SH-SY5Y (cell line): ENCODE results near the gene TRO.

Experiments
- GATA2 ChIP-seq: IDR thresholded peaks from 2 replicates; pipeline ENCODE4 v1.6.1; 2011; ENCODE audit warnings: mild to moderate bottlenecking, low read depth, low read length
- GATA3 ChIP-seq: IDR thresholded peaks from 2 replicates; pipeline ENCODE4 v1.6.1; 2011; ENCODE audit warnings: low read depth, mild to moderate bottlenecking, low read length, moderate library complexity

Gene TRO, protein sequence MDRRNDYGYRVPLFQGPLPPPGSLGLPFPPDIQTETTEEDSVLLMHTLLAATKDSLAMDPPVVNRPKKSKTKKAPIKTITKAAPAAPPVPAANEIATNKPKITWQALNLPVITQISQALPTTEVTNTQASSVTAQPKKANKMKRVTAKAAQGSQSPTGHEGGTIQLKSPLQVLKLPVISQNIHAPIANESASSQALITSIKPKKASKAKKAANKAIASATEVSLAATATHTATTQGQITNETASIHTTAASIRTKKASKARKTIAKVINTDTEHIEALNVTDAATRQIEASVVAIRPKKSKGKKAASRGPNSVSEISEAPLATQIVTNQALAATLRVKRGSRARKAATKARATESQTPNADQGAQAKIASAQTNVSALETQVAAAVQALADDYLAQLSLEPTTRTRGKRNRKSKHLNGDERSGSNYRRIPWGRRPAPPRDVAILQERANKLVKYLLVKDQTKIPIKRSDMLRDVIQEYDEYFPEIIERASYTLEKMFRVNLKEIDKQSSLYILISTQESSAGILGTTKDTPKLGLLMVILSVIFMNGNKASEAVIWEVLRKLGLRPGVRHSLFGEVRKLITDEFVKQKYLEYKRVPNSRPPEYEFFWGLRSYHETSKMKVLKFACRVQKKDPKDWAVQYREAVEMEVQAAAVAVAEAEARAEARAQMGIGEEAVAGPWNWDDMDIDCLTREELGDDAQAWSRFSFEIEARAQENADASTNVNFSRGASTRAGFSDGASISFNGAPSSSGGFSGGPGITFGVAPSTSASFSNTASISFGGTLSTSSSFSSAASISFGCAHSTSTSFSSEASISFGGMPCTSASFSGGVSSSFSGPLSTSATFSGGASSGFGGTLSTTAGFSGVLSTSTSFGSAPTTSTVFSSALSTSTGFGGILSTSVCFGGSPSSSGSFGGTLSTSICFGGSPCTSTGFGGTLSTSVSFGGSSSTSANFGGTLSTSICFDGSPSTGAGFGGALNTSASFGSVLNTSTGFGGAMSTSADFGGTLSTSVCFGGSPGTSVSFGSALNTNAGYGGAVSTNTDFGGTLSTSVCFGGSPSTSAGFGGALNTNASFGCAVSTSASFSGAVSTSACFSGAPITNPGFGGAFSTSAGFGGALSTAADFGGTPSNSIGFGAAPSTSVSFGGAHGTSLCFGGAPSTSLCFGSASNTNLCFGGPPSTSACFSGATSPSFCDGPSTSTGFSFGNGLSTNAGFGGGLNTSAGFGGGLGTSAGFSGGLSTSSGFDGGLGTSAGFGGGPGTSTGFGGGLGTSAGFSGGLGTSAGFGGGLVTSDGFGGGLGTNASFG (N-terminal part only)

DNA sequence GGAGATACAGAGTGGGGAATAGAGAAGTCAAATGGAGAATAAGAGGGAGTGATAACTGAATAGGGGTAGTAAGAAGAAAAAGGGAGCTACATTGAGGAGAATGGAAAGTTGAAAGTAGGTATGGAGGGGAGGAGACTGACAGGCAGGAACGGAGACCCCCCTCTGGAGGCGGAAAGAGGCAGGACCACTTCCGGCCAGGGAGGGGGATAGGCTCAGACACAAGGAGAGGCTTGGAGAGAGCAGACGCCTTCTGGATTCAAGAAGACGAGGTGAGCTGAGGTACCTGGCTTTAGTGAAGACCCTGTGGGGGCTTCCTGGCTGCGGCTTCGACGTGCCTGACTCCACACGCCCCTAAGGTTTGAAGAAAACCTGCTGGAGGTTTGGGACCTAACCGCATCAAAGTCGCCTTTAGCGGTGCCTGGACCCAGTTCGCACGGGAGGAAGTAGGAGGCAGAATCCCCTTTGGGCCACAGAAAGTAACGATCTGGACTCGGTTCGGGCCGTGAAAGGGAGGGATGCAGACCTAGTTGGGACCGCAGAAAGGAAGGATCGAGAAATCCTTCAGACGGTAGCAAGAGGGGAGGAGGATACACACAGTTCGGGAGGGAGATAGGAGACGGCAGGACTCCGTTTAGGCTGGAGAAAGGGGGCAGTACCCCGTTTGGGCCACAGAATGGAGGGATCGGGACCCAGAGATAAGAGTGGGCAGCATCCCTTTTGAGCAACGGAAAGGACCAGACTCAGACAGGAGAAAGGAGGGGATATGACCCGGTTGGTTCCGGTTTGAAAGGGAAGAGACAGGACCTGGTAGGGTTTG, at the start of gene TRO:
Gene TRO, plus strand, starts transcription at position 215 of the 817 bp plus-strand sequence. CDS start 1,423 bp downstream, outside the sequence.
- TF ChIP-seq GATA2 (no peak), GATA3 (no peak)

DNA sequence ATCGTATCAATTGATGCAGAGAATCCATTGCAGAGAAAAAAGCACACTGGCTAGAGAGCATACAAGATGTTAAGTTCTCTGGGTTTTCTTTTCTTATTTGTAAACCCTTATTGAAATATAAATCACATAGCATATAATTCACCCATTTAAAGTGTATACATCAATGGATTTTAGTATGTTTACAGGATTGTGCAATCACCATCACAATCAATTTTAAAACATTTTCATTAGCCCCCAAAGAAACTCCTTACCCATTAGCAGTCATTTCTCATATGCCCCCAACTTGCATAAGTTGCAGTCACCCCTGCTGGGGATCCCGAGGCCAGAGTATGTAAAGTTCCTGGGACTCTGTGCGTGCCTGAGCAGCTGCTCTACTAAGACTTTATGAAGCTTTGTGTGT, 34.9 kb upstream of the TRO start:
- TF ChIP-seq GATA2 = no peak
- TF ChIP-seq GATA3 = no peak

DNA sequence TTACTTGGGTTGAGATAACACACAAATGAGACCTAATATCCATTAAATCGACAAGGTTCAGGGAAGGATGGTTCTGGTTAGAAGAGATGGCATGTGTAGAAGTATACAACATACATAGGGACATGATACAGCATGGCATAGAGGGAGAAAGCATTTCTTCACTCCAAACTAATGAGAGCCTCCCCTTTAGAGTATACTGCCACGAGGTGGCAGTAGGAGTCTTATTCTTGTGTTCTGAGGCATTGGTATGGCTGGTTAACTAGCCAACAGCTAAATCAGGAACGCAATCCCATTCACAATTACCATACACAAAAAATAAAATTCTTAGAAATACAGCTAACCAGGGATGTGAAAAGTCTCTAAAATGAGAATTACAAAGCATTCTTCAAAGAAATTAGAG, 29.1 kb upstream of the TRO start:
- TF ChIP-seq GATA3 = no peak
- no peak for TF ChIP-seq GATA2

DNA sequence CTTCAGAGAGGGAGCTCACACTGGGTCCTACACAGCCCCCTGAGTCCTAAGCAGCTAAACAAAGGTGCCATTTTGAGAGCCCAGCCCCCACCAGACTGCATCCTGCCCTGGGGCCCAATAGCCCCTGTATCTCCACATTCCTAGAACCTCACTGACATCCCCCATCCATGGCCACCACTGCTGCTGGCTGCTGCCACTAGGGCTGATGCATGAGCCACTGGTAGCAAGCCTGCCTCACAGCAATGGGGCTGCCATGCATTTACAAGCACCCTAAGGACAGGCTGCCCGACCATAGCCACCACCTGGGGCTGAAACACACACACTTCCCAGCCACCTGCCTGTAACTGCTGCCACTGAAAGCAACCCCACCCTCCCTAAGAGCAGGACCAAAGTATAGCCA, 26.5 kb upstream of the TRO start:
- TF ChIP-seq GATA3 = no peak
- TF ChIP-seq GATA2 = no peak

DNA sequence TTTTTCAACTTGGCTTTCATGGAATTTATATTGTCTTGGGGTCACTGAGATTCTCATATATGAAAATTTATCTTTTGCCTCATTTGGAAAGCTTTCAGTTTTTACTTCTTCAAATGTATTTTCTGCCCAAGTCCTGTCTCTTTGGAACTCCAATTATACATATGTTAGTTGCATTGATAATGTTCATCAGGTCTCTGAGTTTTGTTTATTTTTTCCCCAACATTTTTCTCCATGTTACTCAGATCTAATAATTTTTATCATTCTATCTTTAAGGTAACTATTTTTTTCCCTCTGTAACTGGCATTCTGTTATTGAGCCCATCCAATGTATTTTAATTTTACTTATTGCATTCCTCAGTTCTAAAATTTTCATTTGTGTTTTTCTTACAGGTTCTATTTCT, 10.7 kb upstream of the TRO start:
- TF ChIP-seq GATA3 (no peak), GATA2 (no peak)

DNA sequence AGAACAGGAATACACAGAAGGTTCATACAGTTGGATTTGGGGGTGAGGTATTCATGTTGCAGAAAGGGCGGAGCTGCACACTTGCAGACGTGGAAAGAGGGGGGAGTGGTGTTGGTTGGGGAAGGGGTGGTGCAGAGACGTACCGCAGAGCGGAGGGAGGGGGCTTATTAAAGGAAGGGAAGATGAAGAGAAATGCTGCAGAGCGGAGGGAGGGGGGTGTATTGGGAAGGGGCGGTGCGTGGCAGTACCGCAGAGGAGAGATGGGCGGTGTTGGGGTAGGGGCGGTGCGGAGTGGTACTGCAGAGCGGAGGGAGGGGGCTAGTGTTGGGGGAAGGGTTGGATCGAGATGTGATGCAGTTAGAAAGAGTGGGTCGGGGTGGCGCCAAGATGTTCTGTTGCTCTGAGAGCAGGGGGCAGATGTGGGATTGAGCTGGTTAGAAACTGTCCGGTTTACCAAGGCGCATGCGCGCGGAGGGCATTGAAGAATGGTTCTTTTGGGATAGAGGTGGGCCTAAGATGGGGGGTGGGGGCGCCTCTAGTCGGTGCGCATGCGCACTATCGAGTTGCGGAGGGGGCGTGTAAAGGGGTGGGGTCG, 900 bp downstream of the TRO start:
- TF ChIP-seq GATA2 (no peak), GATA3 (no peak)

DNA sequence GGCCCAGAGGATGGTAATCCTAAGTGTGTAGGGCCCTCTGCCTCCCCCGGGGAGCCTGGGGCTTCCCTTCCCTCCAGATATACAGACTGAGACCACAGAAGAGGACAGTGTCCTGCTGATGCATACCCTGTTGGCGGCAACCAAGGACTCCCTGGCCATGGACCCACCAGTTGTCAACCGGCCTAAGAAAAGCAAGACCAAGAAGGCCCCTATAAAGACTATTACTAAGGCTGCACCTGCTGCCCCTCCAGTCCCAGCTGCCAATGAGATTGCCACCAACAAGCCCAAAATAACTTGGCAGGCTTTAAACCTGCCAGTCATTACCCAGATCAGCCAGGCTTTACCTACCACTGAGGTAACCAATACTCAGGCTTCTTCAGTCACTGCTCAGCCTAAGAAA, 1.9 kb downstream of the TRO start:
- TF ChIP-seq GATA3 (no peak), GATA2 (no peak)

DNA sequence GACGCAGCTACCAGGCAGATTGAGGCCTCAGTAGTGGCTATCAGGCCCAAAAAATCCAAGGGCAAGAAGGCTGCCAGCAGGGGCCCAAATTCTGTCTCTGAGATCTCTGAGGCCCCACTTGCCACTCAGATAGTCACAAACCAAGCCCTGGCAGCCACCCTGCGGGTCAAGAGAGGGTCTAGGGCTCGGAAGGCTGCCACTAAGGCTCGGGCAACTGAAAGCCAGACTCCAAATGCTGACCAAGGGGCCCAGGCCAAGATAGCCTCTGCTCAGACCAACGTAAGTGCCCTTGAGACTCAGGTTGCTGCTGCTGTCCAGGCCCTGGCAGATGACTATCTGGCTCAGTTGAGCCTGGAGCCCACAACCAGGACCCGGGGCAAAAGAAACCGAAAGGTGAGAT, 2.8 kb downstream of the TRO start:
- no peak for TF ChIP-seq GATA3
- TF ChIP-seq GATA2 = no peak

DNA sequence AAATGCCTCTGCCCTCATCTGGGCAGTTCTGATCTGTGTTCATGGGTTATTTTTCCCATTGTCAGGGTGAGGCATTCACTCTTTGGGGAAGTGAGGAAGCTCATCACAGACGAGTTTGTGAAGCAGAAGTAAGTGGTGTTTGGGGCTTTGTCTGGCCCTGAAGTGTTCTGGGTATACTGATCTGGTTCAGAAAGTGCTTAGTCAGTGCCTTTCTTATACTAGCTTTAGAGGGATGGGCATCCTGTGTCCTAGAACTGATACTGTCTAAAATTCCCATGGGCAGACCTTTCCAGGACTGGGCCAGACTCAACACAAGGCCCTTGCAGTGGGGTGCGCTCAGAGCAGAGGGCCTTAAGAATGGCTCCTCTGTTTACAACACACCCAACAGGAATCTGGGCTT, 6.4 kb downstream of the TRO start:
- TF ChIP-seq GATA3 (no peak), GATA2 (no peak)

DNA sequence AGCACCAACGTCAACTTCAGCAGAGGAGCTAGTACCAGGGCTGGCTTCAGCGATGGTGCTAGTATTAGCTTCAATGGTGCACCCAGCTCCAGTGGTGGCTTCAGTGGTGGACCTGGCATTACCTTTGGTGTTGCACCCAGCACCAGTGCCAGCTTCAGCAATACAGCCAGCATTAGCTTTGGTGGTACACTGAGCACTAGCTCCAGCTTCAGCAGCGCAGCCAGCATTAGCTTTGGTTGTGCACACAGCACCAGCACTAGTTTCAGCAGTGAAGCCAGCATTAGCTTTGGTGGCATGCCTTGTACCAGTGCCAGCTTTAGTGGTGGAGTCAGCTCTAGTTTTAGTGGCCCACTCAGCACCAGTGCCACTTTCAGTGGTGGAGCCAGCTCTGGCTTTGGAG, 8.3 kb downstream of the TRO start:
- TF ChIP-seq GATA3 (no peak), GATA2 (no peak)

DNA sequence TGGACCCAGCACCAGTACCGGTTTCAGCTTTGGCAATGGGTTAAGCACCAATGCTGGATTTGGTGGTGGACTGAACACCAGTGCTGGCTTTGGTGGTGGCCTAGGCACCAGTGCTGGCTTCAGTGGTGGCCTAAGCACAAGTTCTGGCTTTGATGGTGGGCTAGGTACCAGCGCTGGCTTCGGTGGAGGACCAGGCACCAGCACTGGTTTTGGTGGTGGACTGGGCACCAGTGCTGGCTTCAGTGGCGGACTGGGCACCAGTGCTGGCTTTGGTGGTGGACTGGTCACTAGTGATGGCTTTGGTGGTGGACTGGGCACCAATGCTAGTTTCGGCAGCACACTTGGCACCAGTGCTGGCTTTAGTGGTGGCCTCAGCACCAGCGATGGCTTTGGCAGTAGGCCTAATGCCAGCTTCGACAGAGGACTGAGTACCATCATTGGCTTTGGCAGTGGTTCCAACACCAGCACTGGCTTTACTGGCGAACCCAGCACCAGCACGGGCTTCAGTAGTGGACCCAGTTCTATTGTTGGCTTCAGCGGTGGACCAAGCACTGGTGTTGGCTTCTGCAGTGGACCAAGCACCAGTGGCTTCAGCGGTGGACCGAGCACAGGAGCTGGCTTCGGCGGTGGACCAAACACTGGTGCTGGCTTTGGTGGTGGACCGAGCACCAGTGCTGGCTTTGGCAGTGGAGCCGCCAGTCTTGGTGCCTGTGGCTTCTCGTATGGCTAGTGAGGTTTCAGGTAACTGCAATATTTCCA, 9.8 kb downstream of the TRO start:
- no peak for TF ChIP-seq GATA3
- TF ChIP-seq GATA2 = no peak

DNA sequence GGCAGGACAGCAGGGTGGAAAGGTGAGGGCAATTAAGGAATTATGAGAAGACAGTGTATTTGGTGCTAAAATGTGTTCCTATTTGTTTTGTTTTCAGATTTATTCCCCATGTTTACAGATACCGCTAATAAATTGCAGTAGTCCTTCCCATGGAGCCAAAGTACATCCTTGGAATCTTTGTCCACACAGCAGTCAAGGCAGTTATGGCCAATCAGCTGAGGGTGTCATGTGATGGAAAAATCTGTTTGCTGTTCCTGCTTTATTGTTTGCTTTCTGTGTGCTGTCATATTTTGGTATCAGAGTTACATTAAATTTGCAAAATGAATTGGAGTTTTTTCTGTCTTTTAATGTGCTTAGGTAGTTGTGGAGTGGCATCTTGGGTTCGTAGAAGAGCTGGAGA, 10.5 kb downstream of the TRO start:
- TF ChIP-seq GATA3 (no peak), GATA2 (no peak)

DNA sequence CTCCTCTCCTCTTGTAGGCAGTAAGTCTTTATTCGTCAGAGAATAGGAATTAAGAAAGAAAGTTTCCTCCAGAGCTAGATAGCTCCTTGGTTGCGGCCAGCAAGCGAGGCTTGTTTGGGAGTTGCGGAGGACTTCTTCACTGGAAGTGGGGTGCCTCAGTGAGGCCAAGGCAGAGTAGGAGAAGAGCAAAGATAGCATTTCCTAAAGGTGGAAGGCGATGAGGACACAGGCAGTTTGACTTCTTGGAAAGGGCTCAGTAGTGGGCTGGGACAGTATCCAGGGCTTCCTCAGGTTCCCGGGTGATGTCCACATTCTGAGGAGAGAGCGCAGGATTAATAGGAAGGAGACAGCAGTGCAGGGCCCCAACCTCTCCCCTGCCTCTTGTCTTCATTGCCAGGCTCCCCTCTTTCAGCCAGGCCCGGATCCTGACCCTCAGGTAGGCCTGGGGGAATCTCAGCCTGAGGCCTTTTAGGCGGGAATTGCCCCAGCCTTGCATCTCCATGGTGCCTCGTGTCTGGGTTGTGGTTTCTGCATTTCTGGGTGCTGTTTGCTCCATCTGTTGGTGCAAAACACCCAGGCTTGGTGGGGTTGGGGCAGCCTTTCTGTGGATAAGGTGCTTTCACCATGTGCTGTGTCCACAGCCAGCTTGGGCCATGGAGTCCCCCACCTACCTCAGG, 12.7 kb downstream of the TRO start:
- TF ChIP-seq GATA2 (no peak), GATA3 (no peak)
